GM21529 (cell line): ENCODE results near the gene AKR1A1.

Experiments used
- ATAC-seq: cut with Tn5 transposase; IDR thresholded peaks from one replicate; pipeline ENCODE4 v1.9.1; 2021; ENCODE audit not compliant: unreplicated experiment

AKR1A1 gene

DNA sequence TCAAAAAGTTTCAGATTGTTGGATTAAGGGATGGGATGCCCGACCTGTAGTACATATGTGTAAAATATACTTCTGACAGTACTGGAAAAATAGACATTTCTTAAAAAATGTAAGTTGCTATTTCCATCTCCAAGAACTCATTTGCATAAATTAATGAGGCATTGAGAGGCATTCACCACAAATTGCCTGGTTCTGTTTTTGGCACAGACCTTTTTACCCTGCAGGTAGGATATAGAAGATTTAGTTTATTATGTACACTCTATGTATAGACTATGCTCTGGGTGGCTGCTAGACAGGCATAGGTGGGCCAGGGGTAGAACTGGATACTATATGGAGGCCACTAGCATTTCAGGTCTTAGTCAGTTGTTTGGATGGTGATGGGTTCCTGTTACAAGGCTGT lies 65.3 kb downstream of the AKR1A1 start:
- no peak for ATAC-seq

GRCh38 chr1:45617618-45618017 lies 67.0 kb downstream of the AKR1A1 start:
- no peak for ATAC-seq

GRCh38 chr1:45619149-45619921 lies 68.7 kb downstream of the AKR1A1 start:
- ATAC-seq: no peak
